Glomerular endothelial cell (primary cell): ENCODE measurements around the gene PRR19. TPM values are rescaled to one million over a fixed set of nuclear protein-coding genes. Genes with fewer than 3 reads are reported as not detected.

Source experiments
- DNase-seq: peaks from one replicate; pipeline ENCODE4 v3.0.0-alpha.2; 2011; ENCODE audit warnings: low read depth, low spot score; ENCODE audit errors: extremely low read depth
- total RNA-seq: library from RNA; depleted of rRNA; stranded (reverse); fragments of >200 nt; gene quantifications from 2 replicates; pipeline ENCODE4 v1.2.3, GENCODE V29; 2015

PRR19 gene
- total RNA-seq, 1 donor from 2014 or later, result 1.8 TPM

- DNase-seq, result no peak
Measured at GRCh38 chr19:42292963-42293362, 9.0 kb upstream of the PRR19 start.

GRCh38 chr19:42293540-42293939, 8.4 kb upstream of the PRR19 start:
- no peak for DNase-seq

GRCh38 chr19:42293948-42294347, 8.0 kb upstream of the PRR19 start:
- no peak for DNase-seq

GRCh38 chr19:42294471-42295137, 7.3 kb upstream of the PRR19 start:
- no peak for DNase-seq

GRCh38 chr19:42295342-42295741, 6.6 kb upstream of the PRR19 start:
- DNase-seq, result no peak

- DNase-seq, result no peak
Measured at GRCh38 chr19:42295831-42296525, 6.0 kb upstream of the PRR19 start.

GRCh38 chr19:42297039-42297438, 4.9 kb upstream of the PRR19 start:
- no peak for DNase-seq

- DNase-seq, result no peak
Measured at GRCh38 chr19:42303101-42303464, 1.2 kb downstream of the PRR19 start.

- DNase-seq, result no peak
Measured at GRCh38 chr19:42303876-42304275, 1.9 kb downstream of the PRR19 start.

GRCh38 chr19:42306646-42307045, 4.7 kb downstream of the PRR19 start:
- no peak for DNase-seq

- DNase-seq, result no peak
Measured at GRCh38 chr19:42309686-42310085, 7.8 kb downstream of the PRR19 start.

GRCh38 chr19:42311657-42312056, 9.7 kb downstream of the PRR19 start:
- DNase-seq, result no peak

- no peak for DNase-seq
Measured at GRCh38 chr19:42312370-42312769, 10.4 kb downstream of the PRR19 start.

- DNase-seq, result no peak
Measured at GRCh38 chr19:42313096-42313839, 11.3 kb downstream of the PRR19 start, which contains the start of gene TMEM145. TSS of gene TMEM145 (plus strand) at chr19:42313309. CDS start at chr19:42313377, 68 bp downstream.

- no peak for DNase-seq
Measured at GRCh38 chr19:42313840-42314755, 12.2 kb downstream of the PRR19 start.

- DNase-seq, result no peak
Measured at GRCh38 chr19:42315024-42315423, 13.1 kb downstream of the PRR19 start.

- DNase-seq, result no peak
Measured at GRCh38 chr19:42316223-42317211, 14.6 kb downstream of the PRR19 start.

GRCh38 chr19:42317535-42317934, 15.6 kb downstream of the PRR19 start:
- DNase-seq, result no peak

GRCh38 chr19:42322305-42322704, 20.4 kb downstream of the PRR19 start:
- no peak for DNase-seq

- DNase-seq, result no peak
Measured at GRCh38 chr19:42323473-42323851, 21.5 kb downstream of the PRR19 start.
